HCT116 (cell line): Measurements from ENCODE around the gene OBSCN. TPM values are rescaled to one million over a fixed set of nuclear protein-coding genes. Genes with fewer than 3 reads are reported as not detected.

ENCODE experiments used
- ATAC-seq: fragments of 200-7000 bp; cut with Tn5 transposase; 2 replicates; pipeline ENCODE4 v1.9.1; 2020; ENCODE audit warnings: mild to moderate bottlenecking, moderate library complexity
- BruUV-seq: library from RNA; stranded (reverse); fragments of 400-500 nt; replicated peaks from 2 replicates; lab custom pipeline; 2021; lab: Mats Ljungman, UMichigan
- CTCF ChIA-PET: fragments of 300-600 bp; sonication (Branson Sonifier 250); formaldehyde crosslinking; loops from one replicate; lab custom pipeline; 2021; ENCODE audit warnings: antibody characterized with exemption; lab: Charles Lee
- POLR2A ChIA-PET: fragments of 300-600, 350-600 bp; sonication (Branson Sonifier 250); formaldehyde crosslinking; loops from one replicate; lab custom pipeline; 2021; ENCODE audit warnings: antibody characterized with exemption; lab: Charles Lee
- RAD21 ChIA-PET, 2 experiments: fragments of 300-600 bp; sonication (Branson Sonifier 250); formaldehyde crosslinking; loops; one replicate each; lab custom pipeline; 2023; ENCODE audit warnings: low total read pairs in 2 of 2; ENCODE audit not compliant: uncharacterized antibody in 2 of 2, unreplicated experiment in 2 of 2, low non-redundant PET in 1 of 2; lab: Charles Lee
- DNase-seq: peaks from one replicate; pipeline ENCODE4 v3.0.0-alpha.2; 2010; ENCODE audit warnings: low read depth, low spot score
- H2AFZ ChIP-seq: fragments of 200-600 bp; shearing (Covaris generic), sonication (generic); 2 replicates; pipeline ENCODE4 v1.6.1; 2017; ENCODE audit warnings: low read depth, mixed run types, mixed read lengths, antibody characterized with exemption, low read length; ENCODE audit not compliant: poor library complexity, severe bottlenecking
- H3K27ac ChIP-seq: 2 replicates; pipeline ENCODE4 v1.5.1; 2012; ENCODE audit warnings: low read depth, low read length
- H3K27me3 ChIP-seq: fragments of 200-600 bp; sonication (generic); 2 replicates; pipeline ENCODE4 v1.6.1; 2016; ENCODE audit warnings: mixed run types, low read length, mixed read lengths; ENCODE audit not compliant: insufficient read depth
- H3K36me3 ChIP-seq, 2 experiments: fragments of 200-500 bp in 1 of 2; fragments of 200-600 bp in 1 of 2; sonication (Bioruptor generic) in 1 of 2; sonication (generic) in 1 of 2; 2 replicates each; pipeline versions ENCODE4 v1.5.1 to v1.6.1; 2014 to 2016; ENCODE audit warnings: low read length in 2 of 2, inconsistent platforms in 1 of 2, mixed read lengths in 1 of 2, mixed run types in 1 of 2; ENCODE audit not compliant: insufficient read depth in 2 of 2, control insufficient read depth in 1 of 2
- H3K4me1 ChIP-seq, 2 experiments: fragments of 200-600 bp in 1 of 2; sonication (generic) in 1 of 2; 2 replicates each; pipeline versions ENCODE4 v1.5.1 to v1.6.1; 2012 to 2017; ENCODE audit warnings: low read length in 2 of 2, inconsistent platforms in 1 of 2, mild to moderate bottlenecking in 1 of 2, mixed read lengths in 1 of 2, mixed run types in 1 of 2, moderate library complexity in 1 of 2; ENCODE audit not compliant: insufficient read depth in 2 of 2, control insufficient read depth in 1 of 2
- H3K4me2 ChIP-seq: fragments of 200-600 bp; sonication (generic); 2 replicates; pipeline ENCODE4 v1.6.1; 2017; ENCODE audit warnings: mixed run types, low read length, mixed read lengths
- H3K4me3 ChIP-seq, 2 experiments: fragments of 200-600 bp in 1 of 2; sonication (generic) in 1 of 2; replicated peaks in 1 of 2; 2 replicates each; pipeline ENCODE4 v1.5.1; 2011 to 2016; ENCODE audit warnings: low read length in 2 of 2, control low read depth in 1 of 2, low read depth in 1 of 2, mild to moderate bottlenecking in 1 of 2, mixed read lengths in 1 of 2, mixed run types in 1 of 2
- H3K79me2 ChIP-seq: fragments of 200-600 bp; sonication (generic); 2 replicates; pipeline ENCODE4 v1.6.1; 2017; ENCODE audit warnings: mild to moderate bottlenecking, mixed run types, low read length, moderate library complexity, mixed read lengths; ENCODE audit not compliant: insufficient read depth
- H3K9ac ChIP-seq: fragments of 200-600 bp; sonication (generic); 2 replicates; pipeline ENCODE4 v1.6.1; 2016; ENCODE audit warnings: low read length, mixed read lengths
- H3K9me2 ChIP-seq: fragments of 200-600 bp; sonication (generic), shearing (Covaris generic); 2 replicates; pipeline ENCODE4 v1.6.1; 2017; ENCODE audit warnings: mixed run types, mild to moderate bottlenecking, moderate library complexity; ENCODE audit not compliant: insufficient read depth
- H3K9me3 ChIP-seq, 2 experiments: fragments of 200-500 bp in 1 of 2; fragments of 200-600 bp in 1 of 2; sonication (Bioruptor generic) in 1 of 2; sonication (generic) in 1 of 2; 2 replicates each; pipeline ENCODE4 v1.6.1; 2014 to 2017; ENCODE audit warnings: low read length in 2 of 2, mixed read lengths in 2 of 2, inconsistent platforms in 1 of 2, low read depth in 1 of 2, mild to moderate bottlenecking in 1 of 2, mixed run types in 1 of 2, moderate library complexity in 1 of 2; ENCODE audit not compliant: control insufficient read depth in 1 of 2, insufficient read depth in 1 of 2
- H4K20me1 ChIP-seq: fragments of 200-600 bp; sonication (generic), shearing (Covaris generic); 2 replicates; pipeline ENCODE4 v1.6.1; 2017; ENCODE audit warnings: mixed run types, mild to moderate bottlenecking, moderate library complexity; ENCODE audit not compliant: insufficient read depth
- CEBPB ChIP-seq: IDR thresholded peaks from 2 replicates; pipeline ENCODE4 v1.6.1; 2012; ENCODE audit warnings: low read depth
- EGR1 ChIP-seq: IDR thresholded peaks from 2 replicates; pipeline ENCODE4 v1.6.1; 2012; ENCODE audit warnings: low read depth
- ELF1 ChIP-seq: IDR thresholded peaks from 2 replicates; pipeline ENCODE4 v1.6.1; 2012; ENCODE audit warnings: low read depth, borderline replicate concordance
- EZH2 ChIP-seq: fragments of 200-600 bp; sonication (generic); IDR thresholded peaks from 2 replicates; pipeline ENCODE4 v1.6.1; 2017; ENCODE audit warnings: antibody characterized with exemption, mixed run types
- JUND ChIP-seq: IDR thresholded peaks from 2 replicates; pipeline ENCODE4 v1.6.1; 2012
- POLR2AphosphoS5 ChIP-seq: IDR thresholded peaks from 2 replicates; pipeline ENCODE4 v1.6.1; 2011; ENCODE audit warnings: mild to moderate bottlenecking, low read depth, low read length, moderate library complexity
- SIN3A ChIP-seq: IDR thresholded peaks from 2 replicates; pipeline ENCODE4 v1.6.1; 2012; ENCODE audit warnings: low read depth
- SP1 ChIP-seq: IDR thresholded peaks from 2 replicates; pipeline ENCODE4 v1.6.1; 2012; ENCODE audit warnings: low read depth
- SRF ChIP-seq: IDR thresholded peaks from 2 replicates; pipeline ENCODE4 v1.6.1; 2012; ENCODE audit warnings: low read depth
- TCF7L2 ChIP-seq: IDR thresholded peaks from 2 replicates; pipeline ENCODE4 v1.7.0; 2011; ENCODE audit warnings: borderline replicate concordance, inconsistent platforms; ENCODE audit not compliant: insufficient read depth, insufficient read length; ENCODE audit errors: extremely low read depth
- ZFX ChIP-seq: fragments of 450-650 bp; IDR thresholded peaks from 2 replicates; pipeline ENCODE4 v1.6.1; 2017
- ZNF274 ChIP-seq: fragments of 200-500 bp; sonication (Bioruptor generic); IDR thresholded peaks from 2 replicates; pipeline ENCODE4 v1.6.1; 2014; ENCODE audit warnings: mild to moderate bottlenecking, low read depth, low read length, inconsistent platforms
- intact Hi-C: fragments of 100-400 bp; cut with micrococcal nuclease; formaldehyde crosslinking; loops from 2 replicates; pipeline ENCODE4 v1.10.0; 2022
- total RNA-seq: library from RNA; stranded (reverse); gene quantifications from one replicate; pipeline ENCODE4 v1.2.1, GENCODE V29; 2021; ENCODE audit not compliant: unreplicated experiment
- TF ChIP-seq, protein P1 (sequence below): IDR thresholded peaks from 2 replicates; pipeline ENCODE4 v1.6.1; 2012
- TF ChIP-seq, protein P2 (sequence below), 3 experiments: fragments of 200-600 bp in 1 of 3; sonication (generic) in 1 of 3; IDR thresholded peaks in 2 of 3; conservative IDR thresholded peaks in 1 of 3; 2 replicates each; pipeline ENCODE4 v1.5.1; 2012 to 2017; ENCODE audit warnings: low read depth in 2 of 3, low read length in 2 of 3, antibody characterized with exemption in 1 of 3, borderline replicate concordance in 1 of 3, control low read depth in 1 of 3, mild to moderate bottlenecking in 1 of 3, mixed read lengths in 1 of 3, mixed run types in 1 of 3, moderate library complexity in 1 of 3; ENCODE audit not compliant: insufficient read depth in 1 of 3
- TF ChIP-seq, protein P3 (sequence below): IDR thresholded peaks from 2 replicates; pipeline ENCODE4 v1.6.1; 2012
- TF ChIP-seq, protein P4 (sequence below): IDR thresholded peaks from 2 replicates; pipeline ENCODE4 v1.6.1; 2012; ENCODE audit warnings: low read depth

The OBSCN gene
- total RNA-seq, 1 experiment from 2014 or later = 16.6 TPM

DNA sequence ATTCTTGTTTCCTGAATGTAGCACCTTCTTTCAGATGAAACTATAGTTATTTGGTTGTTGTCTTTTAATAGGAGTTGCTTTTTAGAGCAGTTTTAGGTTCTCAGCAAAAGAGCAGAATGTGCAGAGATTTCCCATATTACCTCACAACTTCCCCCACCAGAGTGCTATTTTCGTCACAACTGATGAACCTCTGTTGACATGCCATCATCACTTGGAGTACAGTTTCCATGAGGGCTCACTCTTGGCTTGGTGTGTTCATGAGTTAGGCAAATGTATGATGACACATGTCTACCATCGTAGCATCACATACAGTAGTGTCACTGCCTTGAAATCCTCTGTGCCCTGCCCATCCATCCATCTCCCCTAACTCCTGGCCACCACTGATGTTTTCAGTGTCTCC, 38.5 kb upstream of the OBSCN start:
- DNase-seq (no peak), ATAC-seq (no peak)
- H3K36me3 ChIP-seq = no peaks in the 10 kb centered on the region
- BruUV-seq = no TSS peak
- no peaks in the 10 kb centered on the region for H3K27me3 ChIP-seq
- H3K9me2 ChIP-seq = no peaks in the 10 kb centered on the region
- peaks cover 29% of the 10 kb centered on the region for H3K79me2 ChIP-seq
- TF ChIP-seq, protein P1, sequence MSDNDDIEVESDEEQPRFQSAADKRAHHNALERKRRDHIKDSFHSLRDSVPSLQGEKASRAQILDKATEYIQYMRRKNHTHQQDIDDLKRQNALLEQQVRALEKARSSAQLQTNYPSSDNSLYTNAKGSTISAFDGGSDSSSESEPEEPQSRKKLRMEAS = no peak
- no peak for TF ChIP-seq SRF
- no peak for TF ChIP-seq EGR1
- TF ChIP-seq ELF1 = no peak
- no peak for TF ChIP-seq TCF7L2
- TF ChIP-seq, all 23 proteins: peak for 0
- intact Hi-C loops = no loop called here
- Histone ChIP-seq H3K4me2 (no peak overlapping the region), H3K9ac (no peak overlapping the region), H3K4me1 (peaks cover 15 to 27% of the 10 kb centered on the region in 2 experiments), H2AFZ (no peak overlapping the region), H4K20me1 (no peaks in the 10 kb centered on the region), H3K9me3 (no peaks in the 10 kb centered on the region), H3K4me3 (no peak overlapping the region), H3K27ac (no peak overlapping the region)
- RAD21 ChIA-PET = no interaction called here
- CTCF ChIA-PET = no interaction called here
- POLR2A ChIA-PET = no interaction called here

DNA sequence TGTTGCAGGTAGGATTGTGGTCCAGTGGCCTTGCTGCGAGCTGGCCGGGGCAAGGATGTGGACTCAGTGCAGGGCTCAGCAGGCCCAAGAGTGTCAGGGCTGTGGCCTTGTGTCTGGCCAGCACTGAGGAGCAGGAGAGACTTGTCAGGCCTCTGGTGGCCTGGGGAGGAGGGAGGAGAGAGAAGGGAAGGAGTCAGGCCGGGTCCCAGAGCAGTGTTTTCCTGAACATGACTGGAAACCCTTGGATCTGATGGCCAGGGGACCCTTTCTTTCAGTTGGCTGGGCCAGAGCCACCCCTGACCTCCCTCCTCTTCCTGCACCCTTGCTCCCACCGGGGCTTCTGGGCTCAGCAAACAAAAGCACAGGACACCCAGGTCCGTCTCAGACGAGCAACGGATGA, 37.2 kb upstream of the OBSCN start:
- H4K20me1 ChIP-seq = no peaks in the 10 kb centered on the region
- H3K27ac ChIP-seq = no peak overlapping the region
- no peaks in the 10 kb centered on the region for H3K36me3 ChIP-seq
- ATAC-seq = no peak
- no peaks in the 10 kb centered on the region for H3K9me3 ChIP-seq
- H3K4me3 ChIP-seq = no peak overlapping the region
- H3K9ac ChIP-seq = no peak overlapping the region
- ChIA-PET CTCF (no interaction called here), POLR2A (no interaction called here), RAD21 (no interaction called here)
- H3K79me2 ChIP-seq = peaks cover 29% of the 10 kb centered on the region
- intact Hi-C loops = no loop called here
- H3K4me2 ChIP-seq = no peak overlapping the region
- no peak for DNase-seq
- H3K4me1 ChIP-seq = peaks cover 11 to 27% of the 10 kb centered on the region in 2 experiments
- no TSS peak for BruUV-seq
- no peaks in the 10 kb centered on the region for H3K27me3 ChIP-seq
- no peaks in the 10 kb centered on the region for H3K9me2 ChIP-seq
- H2AFZ ChIP-seq = no peak overlapping the region
- TF ChIP-seq SRF (no peak), ZFX (no peak), JUND (no peak), ELF1 (no peak), ZNF274 (no peak), SIN3A (no peak), EZH2 (no peak), SP1 (no peak), POLR2AphosphoS5 (no peak), CEBPB (no peak), EGR1 (no peak)
- TF ChIP-seq, protein P2, sequence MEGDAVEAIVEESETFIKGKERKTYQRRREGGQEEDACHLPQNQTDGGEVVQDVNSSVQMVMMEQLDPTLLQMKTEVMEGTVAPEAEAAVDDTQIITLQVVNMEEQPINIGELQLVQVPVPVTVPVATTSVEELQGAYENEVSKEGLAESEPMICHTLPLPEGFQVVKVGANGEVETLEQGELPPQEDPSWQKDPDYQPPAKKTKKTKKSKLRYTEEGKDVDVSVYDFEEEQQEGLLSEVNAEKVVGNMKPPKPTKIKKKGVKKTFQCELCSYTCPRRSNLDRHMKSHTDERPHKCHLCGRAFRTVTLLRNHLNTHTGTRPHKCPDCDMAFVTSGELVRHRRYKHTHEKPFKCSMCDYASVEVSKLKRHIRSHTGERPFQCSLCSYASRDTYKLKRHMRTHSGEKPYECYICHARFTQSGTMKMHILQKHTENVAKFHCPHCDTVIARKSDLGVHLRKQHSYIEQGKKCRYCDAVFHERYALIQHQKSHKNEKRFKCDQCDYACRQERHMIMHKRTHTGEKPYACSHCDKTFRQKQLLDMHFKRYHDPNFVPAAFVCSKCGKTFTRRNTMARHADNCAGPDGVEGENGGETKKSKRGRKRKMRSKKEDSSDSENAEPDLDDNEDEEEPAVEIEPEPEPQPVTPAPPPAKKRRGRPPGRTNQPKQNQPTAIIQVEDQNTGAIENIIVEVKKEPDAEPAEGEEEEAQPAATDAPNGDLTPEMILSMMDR (IDR thresholded peaks at IDR 0.05 in 2 of 3, conservative IDR thresholded peaks at IDR 0.05 in 1 of 3; ENCODE audit: borderline replicate concordance in 1 of 3, insufficient read depth in 1 of 3, low read depth in 2 of 3, low read length in 2 of 3) = no peak
- TF ChIP-seq, protein P3, sequence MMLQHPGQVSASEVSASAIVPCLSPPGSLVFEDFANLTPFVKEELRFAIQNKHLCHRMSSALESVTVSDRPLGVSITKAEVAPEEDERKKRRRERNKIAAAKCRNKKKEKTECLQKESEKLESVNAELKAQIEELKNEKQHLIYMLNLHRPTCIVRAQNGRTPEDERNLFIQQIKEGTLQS = no peak
- TF ChIP-seq, protein P4, sequence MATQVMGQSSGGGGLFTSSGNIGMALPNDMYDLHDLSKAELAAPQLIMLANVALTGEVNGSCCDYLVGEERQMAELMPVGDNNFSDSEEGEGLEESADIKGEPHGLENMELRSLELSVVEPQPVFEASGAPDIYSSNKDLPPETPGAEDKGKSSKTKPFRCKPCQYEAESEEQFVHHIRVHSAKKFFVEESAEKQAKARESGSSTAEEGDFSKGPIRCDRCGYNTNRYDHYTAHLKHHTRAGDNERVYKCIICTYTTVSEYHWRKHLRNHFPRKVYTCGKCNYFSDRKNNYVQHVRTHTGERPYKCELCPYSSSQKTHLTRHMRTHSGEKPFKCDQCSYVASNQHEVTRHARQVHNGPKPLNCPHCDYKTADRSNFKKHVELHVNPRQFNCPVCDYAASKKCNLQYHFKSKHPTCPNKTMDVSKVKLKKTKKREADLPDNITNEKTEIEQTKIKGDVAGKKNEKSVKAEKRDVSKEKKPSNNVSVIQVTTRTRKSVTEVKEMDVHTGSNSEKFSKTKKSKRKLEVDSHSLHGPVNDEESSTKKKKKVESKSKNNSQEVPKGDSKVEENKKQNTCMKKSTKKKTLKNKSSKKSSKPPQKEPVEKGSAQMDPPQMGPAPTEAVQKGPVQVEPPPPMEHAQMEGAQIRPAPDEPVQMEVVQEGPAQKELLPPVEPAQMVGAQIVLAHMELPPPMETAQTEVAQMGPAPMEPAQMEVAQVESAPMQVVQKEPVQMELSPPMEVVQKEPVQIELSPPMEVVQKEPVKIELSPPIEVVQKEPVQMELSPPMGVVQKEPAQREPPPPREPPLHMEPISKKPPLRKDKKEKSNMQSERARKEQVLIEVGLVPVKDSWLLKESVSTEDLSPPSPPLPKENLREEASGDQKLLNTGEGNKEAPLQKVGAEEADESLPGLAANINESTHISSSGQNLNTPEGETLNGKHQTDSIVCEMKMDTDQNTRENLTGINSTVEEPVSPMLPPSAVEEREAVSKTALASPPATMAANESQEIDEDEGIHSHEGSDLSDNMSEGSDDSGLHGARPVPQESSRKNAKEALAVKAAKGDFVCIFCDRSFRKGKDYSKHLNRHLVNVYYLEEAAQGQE = no peak
- TF ChIP-seq, protein P1 = no peak
